ENCODE results near the gene CDCA4.

DNA sequence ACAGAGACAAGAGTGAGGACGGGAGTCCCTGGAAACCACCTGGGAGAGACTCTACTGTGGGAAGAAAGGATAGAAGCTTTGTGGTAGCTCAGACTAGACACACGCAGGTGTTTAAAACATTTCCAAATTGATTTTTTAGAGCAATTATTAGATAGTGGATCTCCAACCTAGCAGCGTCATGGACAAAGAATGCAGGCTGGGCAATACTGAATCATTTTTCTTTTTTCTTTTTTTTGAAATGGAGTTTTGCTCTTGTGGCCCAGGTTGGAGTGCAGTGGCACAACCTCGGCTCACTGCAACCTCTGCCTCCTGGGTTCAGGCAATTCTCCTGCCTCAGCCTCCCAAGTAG lies 31.2 kb upstream of the CDCA4 start:
- TF ChIP-seq, protein P1, sequence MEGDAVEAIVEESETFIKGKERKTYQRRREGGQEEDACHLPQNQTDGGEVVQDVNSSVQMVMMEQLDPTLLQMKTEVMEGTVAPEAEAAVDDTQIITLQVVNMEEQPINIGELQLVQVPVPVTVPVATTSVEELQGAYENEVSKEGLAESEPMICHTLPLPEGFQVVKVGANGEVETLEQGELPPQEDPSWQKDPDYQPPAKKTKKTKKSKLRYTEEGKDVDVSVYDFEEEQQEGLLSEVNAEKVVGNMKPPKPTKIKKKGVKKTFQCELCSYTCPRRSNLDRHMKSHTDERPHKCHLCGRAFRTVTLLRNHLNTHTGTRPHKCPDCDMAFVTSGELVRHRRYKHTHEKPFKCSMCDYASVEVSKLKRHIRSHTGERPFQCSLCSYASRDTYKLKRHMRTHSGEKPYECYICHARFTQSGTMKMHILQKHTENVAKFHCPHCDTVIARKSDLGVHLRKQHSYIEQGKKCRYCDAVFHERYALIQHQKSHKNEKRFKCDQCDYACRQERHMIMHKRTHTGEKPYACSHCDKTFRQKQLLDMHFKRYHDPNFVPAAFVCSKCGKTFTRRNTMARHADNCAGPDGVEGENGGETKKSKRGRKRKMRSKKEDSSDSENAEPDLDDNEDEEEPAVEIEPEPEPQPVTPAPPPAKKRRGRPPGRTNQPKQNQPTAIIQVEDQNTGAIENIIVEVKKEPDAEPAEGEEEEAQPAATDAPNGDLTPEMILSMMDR (IDR thresholded peaks at IDR 0.05), result no peak
- no peak for TF ChIP-seq POLR2A (IDR thresholded peaks at IDR 0.05)

Measured in esophagus squamous epithelium (tissue), 4 donors.